M059J (cell line): Measurements from ENCODE around the gene PAGR1. TPM values are rescaled to one million over a fixed set of nuclear protein-coding genes. Genes with fewer than 3 reads are reported as not detected.
"Not testable (repeated sequence)": the region's sequence is repeated elsewhere in the genome, so short reads cannot be mapped to it uniquely, and the experiment has no call there.

Source experiments
- DNase-seq: peaks from one replicate; pipeline ENCODE4 v3.0.0-alpha.2; 2012; ENCODE audit warnings: low read depth
- total RNA-seq: library from RNA; depleted of rRNA; stranded (reverse); fragments of >200 nt; shearing (Covaris generic); gene quantifications from 2 replicates; pipeline ENCODE4 v1.2.3, GENCODE V29; 2014

The PAGR1 gene
- total RNA-seq, 1 experiment from 2014 or later: 58.2 TPM

- DNase-seq: no peak
These were observed 23.8 kb upstream of the PAGR1 start for GRCh38 chr16:29791845-29792807.

GRCh38 chr16:29793153-29793552 is 22.8 kb upstream of the PAGR1 start:
- DNase-seq: not testable (repeated sequence)

- no peak for DNase-seq
These were observed 21.7 kb upstream of the PAGR1 start for GRCh38 chr16:29794231-29794710.

- DNase-seq: no peak
These were observed 13.5 kb upstream of the PAGR1 start for GRCh38 chr16:29802416-29802935.

DNA sequence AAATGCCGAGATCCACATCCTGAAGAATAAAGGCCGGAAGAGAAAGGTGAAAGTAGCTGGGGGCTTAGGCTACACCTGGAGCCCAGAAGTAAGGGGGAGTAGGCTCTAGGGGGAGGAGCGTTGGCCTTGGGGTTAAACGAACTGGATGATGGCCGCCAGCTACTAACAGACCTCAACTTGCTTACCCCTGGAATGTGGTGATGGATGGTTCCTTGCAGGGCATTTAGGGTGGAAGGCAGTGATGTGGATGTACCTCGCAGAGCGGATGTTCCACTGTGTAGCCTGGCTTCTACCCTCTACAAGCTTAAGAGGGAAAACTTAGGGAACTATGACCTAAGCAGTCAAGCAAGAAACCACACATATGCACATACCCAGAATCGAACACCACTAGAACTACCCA is 11.9 kb upstream of the PAGR1 start:
- no peak for DNase-seq

DNA sequence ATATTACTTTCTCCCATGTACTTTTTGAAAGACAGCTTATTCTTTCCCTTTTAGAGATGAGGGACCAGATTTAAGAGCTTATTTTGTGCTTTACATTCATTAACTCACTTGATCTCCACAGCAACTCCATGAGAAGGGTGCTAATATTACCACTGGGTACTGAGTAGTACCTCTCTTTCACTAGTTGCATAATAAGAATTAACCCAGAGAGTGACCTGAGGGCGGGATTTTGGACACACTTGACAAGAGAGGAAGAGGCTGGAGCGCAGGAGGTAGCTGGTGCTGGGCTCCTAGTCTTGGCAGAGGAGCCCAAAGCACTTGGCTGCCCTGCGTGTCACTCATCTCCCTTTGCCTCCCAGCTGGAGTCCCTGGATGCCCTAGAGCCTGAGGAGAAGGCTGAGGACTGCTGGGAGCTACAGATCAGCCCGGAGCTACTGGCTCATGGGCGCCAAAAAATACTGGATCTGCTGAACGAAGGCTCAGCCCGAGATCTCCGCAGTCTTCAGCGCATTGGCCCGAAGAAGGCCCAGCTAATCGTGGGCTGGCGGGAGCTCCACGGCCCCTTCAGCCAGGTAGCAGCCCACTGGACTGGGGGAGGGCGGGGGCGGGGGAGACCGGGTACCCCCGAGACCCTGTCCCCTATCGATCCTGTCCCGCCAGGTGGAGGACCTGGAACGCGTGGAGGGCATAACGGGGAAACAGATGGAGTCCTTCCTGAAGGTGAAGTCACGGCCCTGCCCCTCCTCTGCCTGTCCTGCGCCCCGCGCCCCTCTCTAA is 11.3 kb upstream of the PAGR1 start:
- DNase-seq: peak; percentile 77

GRCh38 chr16:29805232-29806098 is 10.5 kb upstream of the PAGR1 start:
- DNase-seq: peak; percentile 95

DNA sequence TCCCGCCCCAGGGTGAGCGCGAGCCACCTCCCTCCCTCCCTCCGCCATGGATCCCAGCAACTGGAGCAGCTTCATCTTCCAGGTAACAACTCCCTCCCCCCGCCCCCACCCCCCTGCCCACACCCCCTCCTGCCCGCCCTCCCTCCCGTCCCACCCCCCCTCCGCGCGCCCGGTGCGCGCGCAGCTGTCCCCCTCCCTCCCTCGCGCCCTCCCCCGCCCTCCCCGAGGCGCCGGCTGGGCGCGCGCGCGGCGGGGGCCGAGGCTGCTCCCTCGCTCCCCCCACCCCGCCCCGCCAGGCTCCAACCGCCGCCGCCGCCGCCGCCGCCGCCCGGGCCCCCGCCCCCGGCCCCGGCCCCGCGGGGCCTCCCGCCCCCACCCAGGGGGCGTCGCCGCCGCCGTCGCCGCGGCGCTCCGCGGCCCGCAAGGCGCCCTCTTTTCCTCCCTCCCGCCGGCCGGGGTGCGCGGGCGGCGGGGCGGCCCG is 9.8 kb upstream of the PAGR1 start, which contains the start of gene MAZ:
Gene MAZ, plus strand, starts transcription at position 431 of the 481 bp plus-strand sequence. CDS start 173 bp downstream, outside the sequence.
- DNase-seq: peak; percentile 89

DNA sequence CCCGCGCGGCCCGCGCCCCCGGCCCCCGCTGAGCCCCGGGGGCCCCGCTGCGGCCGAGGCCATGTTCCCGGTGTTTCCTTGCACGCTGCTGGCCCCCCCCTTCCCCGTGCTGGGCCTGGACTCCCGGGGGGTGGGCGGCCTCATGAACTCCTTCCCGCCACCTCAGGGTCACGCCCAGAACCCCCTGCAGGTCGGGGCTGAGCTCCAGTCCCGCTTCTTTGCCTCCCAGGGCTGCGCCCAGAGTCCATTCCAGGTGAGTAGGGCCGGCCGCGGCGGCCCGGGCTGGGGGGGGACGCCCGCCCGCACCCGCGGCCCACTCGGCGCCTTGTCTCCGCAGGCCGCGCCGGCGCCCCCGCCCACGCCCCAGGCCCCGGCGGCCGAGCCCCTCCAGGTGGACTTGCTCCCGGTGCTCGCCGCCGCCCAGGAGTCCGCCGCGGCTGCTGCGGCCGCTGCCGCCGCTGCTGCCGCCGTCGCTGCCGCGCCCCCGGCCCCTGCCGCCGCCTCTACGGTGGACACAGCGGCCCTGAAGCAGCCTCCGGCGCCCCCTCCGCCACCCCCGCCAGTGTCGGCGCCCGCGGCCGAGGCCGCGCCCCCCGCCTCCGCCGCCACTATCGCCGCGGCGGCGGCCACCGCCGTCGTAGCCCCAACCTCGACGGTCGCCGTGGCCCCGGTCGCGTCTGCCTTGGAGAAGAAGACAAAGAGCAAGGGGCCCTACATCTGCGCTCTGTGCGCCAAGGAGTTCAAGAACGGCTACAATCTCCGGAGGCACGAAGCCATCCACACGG is 9.1 kb upstream of the PAGR1 start:
- DNase-seq: peak; percentile 77

- DNase-seq: peak; percentile 88
These were observed 8.3 kb upstream of the PAGR1 start for GRCh38 chr16:29807426-29808218.

GRCh38 chr16:29808219-29808900 is 7.6 kb upstream of the PAGR1 start:
- DNase-seq: no peak

DNA sequence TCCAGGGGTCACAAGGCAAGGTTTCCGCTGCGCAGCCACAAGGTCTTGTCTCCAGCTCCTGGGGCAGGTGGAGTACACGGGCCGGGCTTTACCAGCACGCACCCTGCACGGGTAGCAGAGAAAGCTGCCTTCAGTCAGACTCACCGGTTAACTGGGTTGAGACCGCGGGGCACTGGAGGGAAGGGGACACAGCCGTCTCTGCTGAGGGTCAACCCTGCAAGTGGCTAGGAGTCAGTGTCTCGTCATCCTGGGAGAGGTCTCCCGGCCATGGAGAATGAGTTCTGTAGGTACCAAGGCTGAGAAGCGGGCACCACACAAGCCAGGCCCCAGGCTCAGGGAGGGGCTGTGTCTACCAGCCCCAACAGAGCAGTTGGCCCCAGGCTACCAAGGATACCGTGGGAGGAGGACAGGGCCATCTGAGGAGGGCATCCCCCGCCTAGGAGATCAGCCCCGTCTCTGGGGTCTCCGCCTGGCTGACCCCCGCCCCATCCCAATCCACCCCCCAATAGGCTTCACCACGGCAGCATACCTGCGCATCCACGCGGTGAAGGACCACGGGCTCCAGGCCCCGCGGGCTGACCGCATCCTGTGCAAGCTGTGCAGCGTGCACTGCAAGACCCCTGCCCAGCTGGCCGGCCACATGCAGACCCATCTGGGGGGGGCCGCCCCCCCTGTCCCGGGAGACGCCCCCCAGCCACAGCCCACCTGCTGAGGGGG is 6.8 kb upstream of the PAGR1 start:
- no peak for DNase-seq

GRCh38 chr16:29809850-29810698 is 5.9 kb upstream of the PAGR1 start:
- DNase-seq: no peak

DNA sequence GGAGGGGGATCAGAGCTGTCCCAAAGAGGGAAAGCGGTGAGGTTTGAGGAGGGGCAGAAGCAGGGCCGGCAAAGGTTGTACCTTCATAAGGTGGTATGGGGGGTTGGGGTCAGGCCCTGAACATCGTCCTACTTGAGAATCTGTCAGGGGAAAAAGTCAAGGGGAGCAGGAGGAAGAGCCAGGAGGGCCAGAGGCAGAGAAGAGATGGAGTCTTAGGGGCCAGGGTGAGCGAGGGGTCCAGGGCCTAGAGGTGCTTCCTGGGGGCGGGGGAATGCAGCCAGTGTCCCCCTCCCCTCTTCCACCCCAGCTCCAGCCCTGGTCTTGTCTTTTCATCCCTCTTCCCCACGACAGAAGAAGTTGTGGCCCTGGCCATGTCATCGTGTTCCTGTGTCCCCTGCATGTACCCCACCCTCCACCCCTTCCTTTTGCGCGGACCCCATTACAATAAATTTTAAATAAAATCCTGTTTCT is 5.2 kb upstream of the PAGR1 start:
- no peak for DNase-seq

DNA sequence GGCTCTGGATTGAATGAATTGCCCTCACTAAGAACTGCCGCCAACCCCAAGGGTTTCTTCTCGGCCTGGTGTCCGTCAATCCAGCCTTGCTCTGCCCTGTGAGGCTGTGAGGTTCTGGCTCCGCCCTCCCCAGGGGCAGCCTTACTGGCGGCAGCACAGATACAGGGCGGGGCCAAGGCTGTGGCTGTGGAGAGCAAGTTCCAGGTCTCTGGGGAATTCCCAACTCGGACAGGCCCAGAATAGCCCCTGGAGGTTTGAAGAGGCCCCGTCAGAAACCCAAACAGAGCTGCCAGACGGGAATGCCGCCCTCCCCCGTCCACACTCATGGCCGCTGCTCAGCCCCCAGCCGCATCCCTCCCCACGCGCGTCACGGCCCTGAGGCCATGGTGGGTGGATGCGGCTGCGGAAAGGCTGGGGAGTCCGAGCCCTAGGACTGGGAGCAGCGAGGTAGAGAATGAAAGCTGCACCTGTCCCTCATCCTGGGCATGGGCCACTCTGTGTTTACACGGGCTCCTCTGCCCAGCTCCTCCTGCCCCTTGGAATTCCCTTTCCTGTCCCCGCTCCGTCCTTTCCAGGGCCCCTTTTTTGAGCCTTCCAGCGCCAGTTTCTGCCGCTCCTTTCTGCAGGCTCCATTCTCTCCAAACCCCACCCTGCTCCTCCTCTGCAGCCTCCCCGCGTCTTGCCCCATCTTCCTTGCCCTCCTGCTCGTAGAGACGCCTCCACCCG is 4.6 kb upstream of the PAGR1 start:
- peak; percentile 98 for DNase-seq
